WERI-Rb-1 (cell line): ENCODE results near the gene FBLN1.

ENCODE experiments used
- DNase-seq: peaks from one replicate; pipeline ENCODE4 v3.0.0-alpha.2; 2020
- H3K27ac ChIP-seq: fragments of 250-450 bp; sonication (Bioruptor Pico); 2 replicates; pipeline ENCODE4 v1.5.1; 2020; ENCODE audit warnings: mild to moderate bottlenecking, moderate library complexity
- H3K27me3 ChIP-seq: fragments of 250-450 bp; sonication (Bioruptor Pico); 2 replicates; pipeline ENCODE4 v1.5.1; 2021; ENCODE audit warnings: mild to moderate bottlenecking, low read depth, moderate library complexity; ENCODE audit not compliant: insufficient read depth, severe bottlenecking
- H3K36me3 ChIP-seq: fragments of 250-450 bp; sonication (Bioruptor Pico); 2 replicates; pipeline ENCODE4 v1.5.1; 2020; ENCODE audit warnings: mild to moderate bottlenecking, moderate library complexity
- H3K4me3 ChIP-seq: 2 replicates; pipeline ENCODE4 v1.5.1; 2011; ENCODE audit warnings: low read depth, mild to moderate bottlenecking, control low read depth, low read length
- H3K9me3 ChIP-seq: fragments of 250-450 bp; sonication (Bioruptor Pico); 2 replicates; pipeline ENCODE4 v1.5.1; 2021; ENCODE audit warnings: mild to moderate bottlenecking, moderate library complexity; ENCODE audit not compliant: severe bottlenecking
- TF ChIP-seq, protein P1 (sequence below): IDR thresholded peaks from 2 replicates; pipeline ENCODE4 v1.5.1; 2011; ENCODE audit warnings: low read depth, mild to moderate bottlenecking, control low read depth, inconsistent platforms, low read length

FBLN1 gene

DNA sequence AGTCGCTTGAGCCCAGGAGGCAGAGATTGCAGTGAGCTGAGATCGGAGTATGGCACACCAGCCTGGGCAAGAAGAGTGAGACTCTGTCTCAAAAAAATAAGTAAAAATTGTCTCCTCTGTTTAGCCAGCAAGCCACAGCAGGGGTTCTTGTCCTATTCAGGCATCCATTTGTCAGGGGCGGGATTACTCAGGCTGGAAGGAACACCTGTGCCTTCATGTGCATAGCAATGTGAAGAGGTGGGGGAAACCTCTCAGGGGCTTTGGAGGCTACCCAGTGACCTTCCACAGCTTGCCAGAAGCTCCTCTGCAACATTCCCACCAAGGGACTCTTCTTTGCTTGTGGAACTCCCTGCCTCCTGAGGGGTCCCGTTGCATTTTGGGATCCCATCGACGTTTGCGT is 63.3 kb downstream of the FBLN1 start:
- no peak for DNase-seq
- H3K27ac ChIP-seq = no peak overlapping the region
- TF ChIP-seq, protein P1, sequence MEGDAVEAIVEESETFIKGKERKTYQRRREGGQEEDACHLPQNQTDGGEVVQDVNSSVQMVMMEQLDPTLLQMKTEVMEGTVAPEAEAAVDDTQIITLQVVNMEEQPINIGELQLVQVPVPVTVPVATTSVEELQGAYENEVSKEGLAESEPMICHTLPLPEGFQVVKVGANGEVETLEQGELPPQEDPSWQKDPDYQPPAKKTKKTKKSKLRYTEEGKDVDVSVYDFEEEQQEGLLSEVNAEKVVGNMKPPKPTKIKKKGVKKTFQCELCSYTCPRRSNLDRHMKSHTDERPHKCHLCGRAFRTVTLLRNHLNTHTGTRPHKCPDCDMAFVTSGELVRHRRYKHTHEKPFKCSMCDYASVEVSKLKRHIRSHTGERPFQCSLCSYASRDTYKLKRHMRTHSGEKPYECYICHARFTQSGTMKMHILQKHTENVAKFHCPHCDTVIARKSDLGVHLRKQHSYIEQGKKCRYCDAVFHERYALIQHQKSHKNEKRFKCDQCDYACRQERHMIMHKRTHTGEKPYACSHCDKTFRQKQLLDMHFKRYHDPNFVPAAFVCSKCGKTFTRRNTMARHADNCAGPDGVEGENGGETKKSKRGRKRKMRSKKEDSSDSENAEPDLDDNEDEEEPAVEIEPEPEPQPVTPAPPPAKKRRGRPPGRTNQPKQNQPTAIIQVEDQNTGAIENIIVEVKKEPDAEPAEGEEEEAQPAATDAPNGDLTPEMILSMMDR = no peak
- peaks cover 6% of the 10 kb centered on the region; the same call in 1 of the 2 replicates for H3K36me3 ChIP-seq
- no peaks in the 10 kb centered on the region for H3K9me3 ChIP-seq
- H3K4me3 ChIP-seq = no peak overlapping the region
- H3K27me3 ChIP-seq = no peaks in the 10 kb centered on the region

DNA sequence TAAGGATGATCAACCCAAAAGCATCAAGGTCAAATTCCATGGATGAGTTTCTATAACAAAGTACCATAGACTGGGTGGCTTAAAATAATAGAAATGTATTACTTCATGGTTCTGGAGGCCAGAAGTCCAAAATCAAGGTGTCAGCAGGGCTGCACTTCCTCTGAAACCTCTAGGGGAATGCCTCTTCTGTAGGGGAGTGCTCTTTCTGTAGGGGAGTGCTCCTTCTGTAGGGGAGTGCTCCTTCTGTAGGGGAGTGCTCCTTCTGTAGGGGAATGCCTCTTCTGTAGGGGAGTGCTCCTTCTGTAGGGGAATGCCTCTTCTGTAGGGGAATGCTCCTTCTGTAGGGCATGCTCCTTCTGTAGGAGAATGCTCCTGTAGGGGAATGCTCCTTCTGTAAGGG is 65.5 kb downstream of the FBLN1 start:
- Histone ChIP-seq H3K4me3 (no peak overlapping the region), H3K9me3 (no peaks in the 10 kb centered on the region), H3K27ac (no peak overlapping the region), H3K36me3 (peaks cover 2% of the 10 kb centered on the region; the same call in 1 of the 2 replicates), H3K27me3 (no peaks in the 10 kb centered on the region)
- TF ChIP-seq, protein P1 = no peak
- DNase-seq = no peak

DNA sequence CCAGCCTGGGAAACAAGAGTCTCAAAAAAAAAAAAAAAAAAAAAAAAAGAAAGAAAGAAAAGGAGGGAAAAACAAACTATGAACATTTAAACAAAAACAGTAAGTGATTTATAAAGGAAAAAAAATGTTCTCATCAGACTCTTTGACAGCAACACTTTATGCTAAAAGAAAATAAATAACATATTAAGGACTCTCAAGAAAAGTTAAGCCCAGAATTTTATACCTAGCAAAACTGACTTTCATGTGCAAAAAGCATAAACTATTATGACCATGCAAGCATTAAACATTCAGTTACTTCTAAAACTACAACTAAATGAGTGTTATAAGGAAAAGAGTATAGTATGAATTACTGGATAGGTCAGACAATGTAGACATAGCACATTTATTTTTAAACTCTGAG is 68.4 kb downstream of the FBLN1 start:
- H3K9me3 ChIP-seq = no peaks in the 10 kb centered on the region
- DNase-seq = no peak
- H3K27ac ChIP-seq = no peak overlapping the region
- TF ChIP-seq, protein P1 = no peak
- no peaks in the 10 kb centered on the region for H3K27me3 ChIP-seq
- no peaks in the 10 kb centered on the region for H3K36me3 ChIP-seq
- H3K4me3 ChIP-seq = no peak overlapping the region

DNA sequence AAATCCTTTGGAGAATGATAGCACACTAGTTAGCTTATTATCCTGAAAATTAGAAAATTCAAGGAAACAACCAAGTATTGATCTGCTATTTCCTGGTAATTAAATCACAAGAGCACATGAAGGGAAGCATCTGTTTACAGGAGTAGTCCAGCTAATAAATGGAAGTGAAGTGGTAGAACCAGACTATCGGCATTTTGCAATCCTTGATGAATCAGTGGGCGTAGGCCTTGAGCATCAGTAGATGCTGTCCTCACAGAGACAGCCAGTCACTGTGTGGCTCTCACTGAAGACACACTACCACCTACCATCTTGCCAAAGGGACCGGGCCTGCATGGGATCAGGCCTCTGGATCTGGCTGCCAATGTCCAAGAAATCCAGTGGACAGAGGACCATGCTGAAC is 69.8 kb downstream of the FBLN1 start:
- no peak overlapping the region for H3K27ac ChIP-seq
- TF ChIP-seq, protein P1 = no peak

DNA sequence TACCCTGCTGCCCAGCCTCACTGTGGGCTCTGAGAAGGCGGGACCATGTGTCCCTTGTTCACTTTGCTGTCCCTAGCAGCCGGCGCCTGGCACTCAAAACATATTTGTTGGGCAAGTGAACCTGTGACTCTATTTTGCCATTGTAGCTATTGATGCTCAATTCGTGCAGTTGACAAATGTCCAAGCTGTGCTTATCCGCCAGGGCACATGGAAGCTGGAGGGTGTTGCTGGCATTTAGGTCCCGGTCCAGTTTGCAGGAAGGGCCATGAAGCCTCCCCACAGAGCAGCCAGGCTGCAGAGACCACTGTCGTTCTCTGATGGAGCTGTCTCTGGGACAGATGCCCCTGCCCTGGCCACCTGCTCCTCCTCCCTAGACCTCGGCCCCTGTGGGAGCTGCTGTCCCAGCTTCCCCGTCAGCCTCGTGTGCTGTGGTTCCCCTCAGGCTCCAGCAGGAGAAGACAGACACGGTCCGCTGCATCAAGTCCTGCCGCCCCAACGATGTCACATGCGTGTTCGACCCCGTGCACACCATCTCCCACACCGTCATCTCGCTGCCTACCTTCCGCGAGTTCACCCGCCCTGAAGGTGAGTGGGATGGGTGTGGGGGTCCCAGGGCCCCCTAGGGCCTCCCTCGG is 71.5 kb downstream of the FBLN1 start:
- no peaks in the 10 kb centered on the region for H3K36me3 ChIP-seq
- H3K27ac ChIP-seq = no peak overlapping the region
- H3K9me3 ChIP-seq = no peaks in the 10 kb centered on the region
- TF ChIP-seq, protein P1 = no peak
- H3K4me3 ChIP-seq = no peak overlapping the region
- no peaks in the 10 kb centered on the region for H3K27me3 ChIP-seq
- no peak for DNase-seq

More for the DNA sequence above, 69.8 kb downstream of the FBLN1 start:
- Histone ChIP-seq H3K9me3 (no peaks in the 10 kb centered on the region), H3K27me3 (no peaks in the 10 kb centered on the region), H3K4me3 (no peak overlapping the region), H3K36me3 (no peaks in the 10 kb centered on the region)
- DNase-seq = no peak

DNA sequence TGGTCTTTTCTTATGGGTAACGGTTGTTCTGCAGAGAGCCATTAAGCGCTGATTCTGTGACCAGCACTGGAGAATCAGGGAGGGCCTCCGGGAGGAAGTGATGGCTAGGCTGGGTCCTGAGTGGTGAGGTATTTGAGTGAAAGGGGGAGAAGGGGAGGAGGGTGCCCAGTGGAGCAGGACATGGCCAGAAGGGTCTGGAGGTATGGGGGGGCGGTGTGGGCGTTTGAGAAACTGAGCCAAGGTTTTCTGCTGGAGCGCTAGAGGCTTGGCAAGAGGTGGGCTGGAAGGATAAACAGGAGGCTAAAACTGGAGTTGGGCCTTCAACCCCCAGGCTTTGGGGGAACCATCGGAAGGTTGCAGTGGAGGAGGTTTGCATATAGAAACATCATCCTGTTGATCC is 72.5 kb downstream of the FBLN1 start:
- TF ChIP-seq, protein P1 = no peak
- Histone ChIP-seq H3K27ac (no peak overlapping the region), H3K27me3 (no peaks in the 10 kb centered on the region), H3K9me3 (no peaks in the 10 kb centered on the region), H3K4me3 (no peak overlapping the region), H3K36me3 (no peaks in the 10 kb centered on the region)
- DNase-seq = no peak
